Activated CD8-positive, alpha-beta memory T cell treated with anti-CD3 and anti-CD28 coated beads, Interleukin-2, amount 50 U/mL, for 1 hour (primary cell): ENCODE data around the gene C1orf116.

Source experiments
- DNase-seq: peaks from one replicate; pipeline ENCODE4 v3.0.0-alpha.2; 2020; ENCODE audit errors: extremely low read depth

Gene C1orf116

DNA sequence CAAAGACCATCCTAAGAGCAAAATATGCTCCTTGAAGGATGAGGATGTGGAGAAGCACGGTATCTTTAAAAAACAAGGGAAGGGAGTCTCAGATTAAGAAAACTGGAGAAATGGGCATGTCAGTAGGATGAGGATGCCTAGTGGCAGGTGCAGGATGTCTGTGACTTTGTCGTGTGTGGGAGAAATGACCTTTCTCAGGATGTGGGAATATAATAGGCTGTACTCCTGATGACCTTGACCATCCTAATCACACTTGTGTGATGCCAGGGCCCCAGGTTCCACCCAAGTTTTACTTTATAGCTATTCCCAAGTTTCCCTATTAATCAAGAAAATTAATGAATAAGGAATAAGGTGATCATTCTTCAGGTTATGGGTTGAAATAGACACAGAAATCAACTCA is 12.9 kb downstream of the C1orf116 start:
- DNase-seq, result no peak

DNA sequence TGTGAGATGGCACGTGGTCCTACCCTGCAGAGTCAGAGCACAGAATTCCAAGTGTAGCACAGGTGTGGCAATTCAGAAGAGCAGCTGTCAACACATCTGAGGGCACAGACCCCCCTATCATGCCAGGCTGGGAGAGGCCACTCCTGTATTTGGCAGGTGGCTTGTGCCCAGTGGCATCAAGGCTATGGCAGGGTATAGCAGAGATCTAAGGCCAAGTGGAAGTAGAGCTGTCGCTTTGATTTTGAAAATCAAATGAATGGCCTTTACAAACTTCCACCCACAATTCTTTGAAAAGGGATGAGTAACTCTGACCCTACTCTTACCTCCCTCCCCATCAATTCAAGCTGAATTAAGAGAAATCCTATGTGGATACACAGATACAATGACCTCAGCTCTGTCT is 13.4 kb downstream of the C1orf116 start:
- no peak for DNase-seq

- no peak for DNase-seq
Measured at GRCh38 chr1:207018707-207019106, 13.8 kb downstream of the C1orf116 start.

DNA sequence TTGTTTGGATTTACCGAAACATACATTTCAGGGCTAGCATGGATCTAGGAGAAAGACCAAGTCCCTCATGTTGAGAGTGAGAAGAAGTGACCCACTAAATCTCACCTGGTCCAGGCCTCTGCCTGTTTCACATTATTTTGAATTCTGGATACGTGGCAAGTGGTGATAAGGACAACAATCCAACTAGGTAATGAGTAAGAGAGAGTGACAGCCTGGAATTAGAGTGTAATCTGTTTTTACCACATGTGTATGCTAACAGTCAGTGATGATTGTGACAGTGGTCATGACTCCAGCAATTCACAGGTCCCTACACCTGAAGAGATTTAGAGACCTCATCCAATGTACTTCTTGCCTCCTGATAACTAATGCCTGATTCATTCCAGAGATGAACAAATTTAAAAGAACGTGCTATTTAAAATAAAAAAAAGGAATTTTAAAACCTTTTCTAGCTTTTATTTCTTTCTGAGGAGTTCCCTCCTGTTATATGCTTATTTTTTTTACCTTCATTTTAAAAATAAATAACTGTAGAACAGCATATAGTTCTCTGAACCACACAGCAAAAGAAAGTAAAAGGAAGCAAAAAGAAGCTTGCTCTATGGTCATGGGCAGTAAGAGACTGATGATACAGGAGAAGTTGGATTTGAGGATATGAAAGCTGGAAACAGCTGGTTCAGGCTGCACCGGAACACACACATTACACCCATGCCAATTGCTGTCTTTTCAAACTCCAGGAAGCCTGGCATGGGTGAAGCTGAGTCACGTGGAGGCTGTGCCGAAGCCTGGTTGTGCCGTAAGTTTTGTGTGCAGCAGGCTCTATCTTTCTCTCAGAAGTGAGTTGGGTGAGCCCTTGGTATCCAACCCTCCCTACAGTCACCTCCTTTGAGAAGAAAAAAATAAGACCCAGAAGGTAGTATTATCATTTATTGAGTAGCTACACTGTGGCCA is 14.7 kb downstream of the C1orf116 start:
- DNase-seq, result no peak

DNA sequence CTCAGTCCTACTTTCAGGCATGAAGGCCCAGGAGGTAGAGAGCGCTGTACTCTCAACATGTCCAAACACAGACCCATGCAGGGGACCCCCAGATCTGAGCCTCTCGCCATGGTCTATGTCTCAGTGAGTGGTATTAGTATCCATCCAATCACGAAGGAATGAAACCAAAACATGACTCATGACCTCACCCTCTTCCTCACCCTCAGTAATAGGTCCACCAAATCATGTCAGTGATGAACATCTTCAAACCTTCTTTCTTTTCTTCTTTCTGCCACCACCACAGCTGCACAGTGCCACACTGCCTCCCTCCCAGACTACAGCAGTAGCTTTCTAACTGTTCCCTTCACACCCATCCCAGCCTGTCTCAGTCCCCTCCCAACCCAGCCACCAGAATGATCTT is 16.8 kb downstream of the C1orf116 start:
- DNase-seq, result no peak

DNA sequence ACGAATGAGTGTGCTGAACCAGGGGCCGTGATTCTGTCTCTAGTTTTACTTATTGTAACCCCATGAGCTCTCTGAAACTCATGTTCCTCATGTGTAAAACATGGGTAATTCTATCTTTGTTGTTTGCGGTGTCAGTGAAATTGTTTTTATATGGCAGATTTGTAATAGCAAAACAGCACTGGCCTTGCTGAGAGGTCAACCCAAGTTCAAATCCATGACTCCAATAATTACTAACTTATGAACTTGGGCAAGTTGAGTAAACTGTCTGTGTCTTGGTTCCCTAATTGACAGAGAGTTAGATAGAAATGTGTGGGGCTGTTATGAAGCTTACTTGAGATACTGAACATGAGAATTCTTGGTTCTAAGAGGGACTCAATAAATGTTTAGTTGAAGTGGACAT is 17.8 kb downstream of the C1orf116 start:
- no peak for DNase-seq

DNA sequence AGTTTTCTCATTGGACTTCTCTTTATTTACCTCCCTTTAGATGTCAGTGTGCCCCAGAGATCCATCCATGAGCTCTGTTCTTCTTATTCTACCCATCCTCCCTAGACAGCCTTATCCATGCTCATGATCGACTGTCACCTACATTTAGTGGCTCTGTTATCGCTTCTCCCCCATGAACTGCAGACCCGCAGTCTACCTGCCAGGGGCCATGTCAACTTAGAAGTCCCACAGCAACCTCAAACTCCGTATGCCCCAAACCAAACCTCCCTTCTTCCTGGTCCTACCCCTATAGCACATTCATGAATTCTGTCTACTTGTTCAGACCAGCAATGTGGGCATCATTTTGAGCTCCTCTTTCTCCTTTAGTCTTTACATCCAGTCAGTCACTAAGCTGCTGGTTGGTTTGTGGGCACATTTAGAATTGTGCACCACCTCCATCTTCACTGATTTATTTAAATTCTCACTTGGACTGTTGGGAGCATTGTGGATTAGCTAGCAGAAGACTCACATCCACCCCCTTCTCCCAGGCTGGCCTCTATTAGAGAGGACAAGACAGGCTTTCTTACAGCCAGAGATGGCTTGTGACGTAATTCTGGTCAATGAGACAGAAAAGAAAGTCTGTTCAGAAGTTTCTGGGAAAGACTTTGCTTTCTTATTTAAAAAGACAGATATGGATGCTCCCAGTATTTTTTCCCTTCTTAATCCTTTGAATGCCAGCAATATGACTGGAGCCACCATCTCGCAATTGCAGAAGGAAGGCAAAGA is 19.1 kb downstream of the C1orf116 start:
- DNase-seq, result no peak

DNA sequence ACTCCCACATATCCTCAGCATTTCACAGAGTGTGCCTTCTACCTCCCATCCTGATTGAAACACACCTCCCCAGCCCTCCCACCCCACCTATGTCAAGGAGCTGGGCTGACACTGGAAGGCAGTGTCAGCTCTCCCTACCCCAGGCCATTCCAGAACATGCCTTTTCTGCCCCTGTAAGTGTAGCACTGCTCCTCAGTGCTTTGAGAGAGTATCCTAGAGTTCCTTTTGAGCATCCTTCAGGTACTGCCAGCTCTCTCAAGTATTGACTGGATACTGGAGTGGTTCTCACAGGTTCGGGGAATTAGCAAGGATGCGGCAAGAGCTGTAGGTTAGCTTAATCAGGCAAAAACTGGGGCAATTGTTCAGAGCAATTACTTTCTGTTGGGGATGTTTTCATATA is 21.8 kb downstream of the C1orf116 start:
- no peak for DNase-seq

- DNase-seq, result no peak
Measured at GRCh38 chr1:207009945-207010344, 22.6 kb downstream of the C1orf116 start.

GRCh38 chr1:207009182-207009850 is 23.2 kb downstream of the C1orf116 start:
- no peak for DNase-seq

GRCh38 chr1:207007352-207008033 is 25.1 kb downstream of the C1orf116 start:
- no peak for DNase-seq

GRCh38 chr1:207006914-207007313 is 25.6 kb downstream of the C1orf116 start:
- no peak for DNase-seq

- DNase-seq, result no peak
Measured at GRCh38 chr1:207006083-207006482, 26.5 kb downstream of the C1orf116 start.

DNA sequence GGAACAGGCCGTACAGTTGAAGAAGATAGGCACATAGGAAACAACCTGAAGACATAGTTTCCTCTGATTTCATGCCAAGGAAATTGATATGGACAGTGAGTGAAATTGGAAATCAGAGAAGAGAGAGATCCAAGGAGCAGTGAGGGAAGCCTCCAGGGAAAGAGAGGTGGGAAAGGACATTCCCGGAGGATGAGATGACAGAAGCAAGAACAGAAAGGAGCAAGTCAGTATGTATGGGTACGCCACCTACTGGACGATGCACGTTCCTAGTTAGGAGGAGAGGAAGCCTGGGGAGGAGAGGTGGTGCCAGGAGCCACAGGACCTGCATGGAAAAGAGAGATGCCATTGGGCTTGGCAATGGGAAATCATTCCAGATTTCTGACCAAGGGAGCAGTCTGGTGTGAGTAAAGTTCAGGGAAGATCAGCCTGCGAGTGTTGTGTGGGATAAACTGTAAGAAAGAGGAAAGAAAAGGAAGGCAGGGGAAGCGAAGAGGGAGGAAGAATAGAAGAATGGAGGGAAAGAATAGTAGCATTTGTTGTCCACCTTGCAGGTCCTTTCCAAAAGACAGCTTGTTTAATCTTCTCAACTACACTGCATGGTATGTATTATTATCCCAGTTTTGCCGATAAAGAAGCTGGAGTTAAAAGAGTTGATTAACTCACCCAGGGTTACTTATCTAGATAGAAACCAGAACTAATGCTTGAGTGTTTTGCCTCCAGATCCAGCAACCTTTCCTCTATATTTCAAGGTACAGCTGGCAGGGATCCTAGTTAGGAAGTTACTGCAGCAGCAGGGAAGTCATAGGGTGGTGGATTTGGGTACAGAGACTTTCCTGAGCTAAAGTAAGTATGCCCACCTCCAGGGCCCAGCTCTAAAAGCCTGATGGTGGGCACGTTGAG is 27.4 kb downstream of the C1orf116 start:
- no peak for DNase-seq

- DNase-seq, result no peak
Measured at GRCh38 chr1:207003210-207003609, 29.3 kb downstream of the C1orf116 start.

- no peak for DNase-seq
Measured at GRCh38 chr1:207002724-207003146, 29.8 kb downstream of the C1orf116 start.

- DNase-seq, result no peak
Measured at GRCh38 chr1:207001492-207002245, 30.9 kb downstream of the C1orf116 start.

- DNase-seq, result no peak
Measured at GRCh38 chr1:207000651-207001291, 31.8 kb downstream of the C1orf116 start.

- no peak for DNase-seq
Measured at GRCh38 chr1:206998816-206999215, 33.7 kb downstream of the C1orf116 start.
